ENCODE measurements around the gene NR1D2.

GRCh38 chr3:23928524-23928923 is 16.6 kb upstream of the NR1D2 start:
- TF ChIP-seq ZNF274 (IDR thresholded peaks at IDR 0.05; ENCODE audit: low read depth, low read length), result no peak
- no peak for TF ChIP-seq YY1 (IDR thresholded peaks at IDR 0.05; ENCODE audit: insufficient read depth, insufficient read length)
- TF ChIP-seq SUZ12 (IDR thresholded peaks at IDR 0.05; ENCODE audit: extremely low read depth, insufficient read depth, insufficient read length), result no peak

All from NT2/D1 (cell line).